Body of pancreas (tissue), 4 donors: ENCODE measurements around the gene TENM4. TPM values are rescaled to one million over a fixed set of nuclear protein-coding genes. Genes with fewer than 3 reads are reported as not detected.

Experiments
- ATAC-seq: fragments of 150-250 bp; one replicate; pipeline ENCODE4 v1.9.1; 2016
- DNase-seq, 4 donors: peaks; one replicate each; pipeline ENCODE4 v3.0.0-alpha.2; 2019
- H3K27ac ChIP-seq, 4 donors: fragments of 200-600 bp; sonication (generic); 1 replicate in 3 of 4; 2 replicates in 1 of 4; pipeline versions ENCODE4 v1.5.1 to v1.6.1; 2016 to 2019; ENCODE audit warnings: mild to moderate bottlenecking in 1 of 4, mixed read lengths in 1 of 4, moderate library complexity in 1 of 4
- H3K27me3 ChIP-seq, 2 donors: fragments of 200-600 bp; sonication (generic); one replicate each; pipeline ENCODE4 v1.6.0; 2016; ENCODE audit warnings: mild to moderate bottlenecking in 1 of 2
- H3K36me3 ChIP-seq, 2 donors: fragments of 200-600 bp; sonication (generic); replicated peaks in 1 of 2; 2 replicates each; pipeline ENCODE4 v1.5.1; 2016; ENCODE audit warnings: low read depth in 2 of 2; ENCODE audit not compliant: insufficient read depth in 1 of 2
- H3K4me1 ChIP-seq: fragments of 200-600 bp; sonication (generic); one replicate; pipeline ENCODE4 v1.6.0; 2016
- H3K4me3 ChIP-seq, 2 donors: fragments of 200-600 bp; sonication (generic); 1 replicate in 1 of 2; 2 replicates in 1 of 2; pipeline ENCODE4 v1.5.1; 2016 to 2019
- H3K9me3 ChIP-seq, 3 donors: fragments of 200-600 bp; sonication (generic); 1 replicate in 2 of 3; 2 replicates in 1 of 3; pipeline ENCODE4 v1.5.1; 2016
- POLR2A ChIP-seq, 3 donors: fragments of 450-650 bp; IDR thresholded peaks; one replicate each; pipeline ENCODE4 v1.6.1; 2016; ENCODE audit warnings: antibody characterized with exemption in 3 of 3, mild to moderate bottlenecking in 2 of 3
- WGBS, 2 donors: methylation state at CpG; one replicate each; pipeline ENCODE4 v1.1.5; 2017; 5-methylcytosine and 5-hydroxymethylcytosine counted together
- intact Hi-C: fragments of 100-400 bp; cut with DNase I; formaldehyde crosslinking; loops from one replicate; pipeline ENCODE4 v1.15.1; 2023
- total RNA-seq, 2 donors: library from RNA; depleted of rRNA; stranded (reverse); fragments of >200 nt; gene quantifications; one replicate each; pipeline ENCODE4 v1.1.0, GENCODE V29; 2016
- TF ChIP-seq, protein P1 (sequence below), 7 experiments: fragments of 450-650 bp in 4 of 7; fragments of 200-600 bp in 3 of 7; sonication (generic) in 3 of 7; IDR thresholded peaks; one replicate each; pipeline ENCODE4 v1.5.1; 2016 to 2019; ENCODE audit warnings: antibody characterized with exemption in 7 of 7

The TENM4 gene
- total RNA-seq, 2 donors from 2014 or later, result 0.78 to 6.6 TPM

DNA sequence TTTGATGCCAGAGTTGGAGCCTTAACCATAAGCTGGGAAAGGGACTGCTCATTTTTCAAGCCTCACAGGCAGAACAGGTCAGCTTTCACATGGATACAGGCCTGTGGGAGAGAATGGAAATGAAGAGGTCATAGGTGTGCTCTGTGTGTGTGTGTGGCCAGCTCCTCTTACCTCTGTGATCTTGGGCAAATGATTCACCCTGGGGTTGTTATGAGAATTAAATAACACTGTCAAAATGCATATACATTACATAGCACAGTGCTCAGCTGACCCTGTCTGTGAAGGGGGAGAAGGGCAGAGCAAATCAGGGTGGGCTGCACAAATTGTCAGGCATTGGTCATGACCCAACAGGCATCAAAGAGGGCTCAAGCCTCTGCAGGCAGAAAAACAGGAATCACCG is 372.5 kb downstream of the TENM4 start:
- no peaks in the 10 kb centered on the region for H3K36me3 ChIP-seq
- H3K4me1 ChIP-seq, result peaks cover 7% of the 10 kb centered on the region
- ATAC-seq (no peak), DNase-seq (no peak)
- no peak overlapping the region for H3K4me3 ChIP-seq
- intact Hi-C loops, result no loop called here
- H3K27ac ChIP-seq, result no peak overlapping the region
- H3K27me3 ChIP-seq, result no peaks in the 10 kb centered on the region
- H3K9me3 ChIP-seq, result no peaks in the 10 kb centered on the region
- no peak for TF ChIP-seq POLR2A (IDR thresholded peaks at IDR 0.05)
- TF ChIP-seq, protein P1, sequence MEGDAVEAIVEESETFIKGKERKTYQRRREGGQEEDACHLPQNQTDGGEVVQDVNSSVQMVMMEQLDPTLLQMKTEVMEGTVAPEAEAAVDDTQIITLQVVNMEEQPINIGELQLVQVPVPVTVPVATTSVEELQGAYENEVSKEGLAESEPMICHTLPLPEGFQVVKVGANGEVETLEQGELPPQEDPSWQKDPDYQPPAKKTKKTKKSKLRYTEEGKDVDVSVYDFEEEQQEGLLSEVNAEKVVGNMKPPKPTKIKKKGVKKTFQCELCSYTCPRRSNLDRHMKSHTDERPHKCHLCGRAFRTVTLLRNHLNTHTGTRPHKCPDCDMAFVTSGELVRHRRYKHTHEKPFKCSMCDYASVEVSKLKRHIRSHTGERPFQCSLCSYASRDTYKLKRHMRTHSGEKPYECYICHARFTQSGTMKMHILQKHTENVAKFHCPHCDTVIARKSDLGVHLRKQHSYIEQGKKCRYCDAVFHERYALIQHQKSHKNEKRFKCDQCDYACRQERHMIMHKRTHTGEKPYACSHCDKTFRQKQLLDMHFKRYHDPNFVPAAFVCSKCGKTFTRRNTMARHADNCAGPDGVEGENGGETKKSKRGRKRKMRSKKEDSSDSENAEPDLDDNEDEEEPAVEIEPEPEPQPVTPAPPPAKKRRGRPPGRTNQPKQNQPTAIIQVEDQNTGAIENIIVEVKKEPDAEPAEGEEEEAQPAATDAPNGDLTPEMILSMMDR (IDR thresholded peaks at IDR 0.05), result no peak
- 88 to 90% methylated on average over 1 of the region's 1 CpG for WGBS, 2 donors

DNA sequence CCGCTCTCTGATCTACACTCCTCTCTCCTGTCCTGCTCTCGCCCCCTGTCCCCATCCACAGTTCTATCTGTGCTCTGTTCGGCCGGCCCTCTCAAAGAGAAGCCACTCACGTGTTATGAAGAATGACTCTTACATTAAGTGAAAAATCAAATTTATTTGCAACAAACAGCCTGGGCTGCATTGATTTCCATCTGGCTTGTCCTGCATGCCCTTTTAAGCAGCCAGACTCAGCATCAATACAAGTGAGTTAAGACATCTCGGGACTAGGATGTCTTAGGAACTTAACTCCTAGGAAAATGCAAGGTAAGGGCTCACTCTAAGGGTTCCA is 373.5 kb downstream of the TENM4 start:
- intact Hi-C loops, result no loop called here
- DNase-seq, result no peak
- Histone ChIP-seq H3K9me3 (no peaks in the 10 kb centered on the region), H3K27me3 (no peaks in the 10 kb centered on the region), H3K4me3 (no peak overlapping the region), H3K36me3 (no peaks in the 10 kb centered on the region), H3K4me1 (peaks cover 8% of the 10 kb centered on the region), H3K27ac (no peak overlapping the region)
- no peak for ATAC-seq
- 62 to 75% methylated on average over 6 of the region's 6 CpGs for WGBS, 2 donors
- no peak for TF ChIP-seq POLR2A (IDR thresholded peaks at IDR 0.05)
- TF ChIP-seq, protein P1 (IDR thresholded peaks at IDR 0.05), result no peak

DNA sequence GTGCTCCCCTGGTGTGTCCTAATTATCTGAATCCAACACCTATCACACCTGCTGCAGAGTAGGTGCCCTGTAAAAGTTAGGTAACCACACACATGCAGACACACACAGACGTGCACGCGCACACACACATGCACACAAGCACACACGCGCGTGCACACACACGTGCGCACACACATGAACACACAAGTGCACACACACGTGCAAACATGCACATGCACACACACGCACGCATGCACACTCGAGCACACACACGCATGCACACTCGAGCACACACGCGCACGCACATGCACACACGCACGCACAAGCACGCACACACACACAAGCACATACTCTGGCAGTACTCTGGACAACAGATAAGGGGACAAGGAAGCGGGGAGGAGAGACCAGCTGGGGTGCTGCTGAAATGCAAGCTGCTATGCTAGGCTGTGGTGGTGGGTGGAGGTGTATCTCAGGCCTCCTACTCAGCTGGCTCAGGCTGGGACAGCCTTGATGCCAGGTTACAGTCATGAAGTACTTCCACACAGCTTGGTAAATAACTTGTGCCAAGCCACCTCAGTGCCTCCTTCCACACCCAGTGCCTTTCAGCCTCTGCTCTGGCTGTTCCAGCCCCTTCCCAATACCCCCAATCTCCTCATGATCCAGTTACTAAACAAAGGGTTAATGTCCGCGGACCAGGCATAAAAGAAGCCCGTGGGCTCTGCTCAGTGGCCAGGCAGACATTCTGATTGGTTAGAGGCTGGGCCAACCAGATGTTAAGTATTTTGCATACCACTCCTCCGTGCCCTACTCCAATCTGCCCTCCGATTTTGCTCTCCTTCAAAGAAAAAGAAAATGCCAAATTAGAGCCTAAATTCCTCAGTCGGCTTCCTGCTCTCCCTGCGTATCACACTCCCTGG is 374.1 kb downstream of the TENM4 start:
- 74 to 81% methylated on average over 28 of the region's 28 CpGs for WGBS, 2 donors
- ATAC-seq, result no peak
- H3K27me3 ChIP-seq, result no peaks in the 10 kb centered on the region
- H3K36me3 ChIP-seq, result no peaks in the 10 kb centered on the region
- intact Hi-C loops, result no loop called here
- no peak overlapping the region for H3K27ac ChIP-seq
- DNase-seq, result no peak
- peaks cover 8% of the 10 kb centered on the region for H3K4me1 ChIP-seq
- no peak overlapping the region for H3K4me3 ChIP-seq
- TF ChIP-seq, protein P1 (IDR thresholded peaks at IDR 0.05), result no peak
- TF ChIP-seq POLR2A (IDR thresholded peaks at IDR 0.05), result no peak
- H3K9me3 ChIP-seq, result no peaks in the 10 kb centered on the region

DNA sequence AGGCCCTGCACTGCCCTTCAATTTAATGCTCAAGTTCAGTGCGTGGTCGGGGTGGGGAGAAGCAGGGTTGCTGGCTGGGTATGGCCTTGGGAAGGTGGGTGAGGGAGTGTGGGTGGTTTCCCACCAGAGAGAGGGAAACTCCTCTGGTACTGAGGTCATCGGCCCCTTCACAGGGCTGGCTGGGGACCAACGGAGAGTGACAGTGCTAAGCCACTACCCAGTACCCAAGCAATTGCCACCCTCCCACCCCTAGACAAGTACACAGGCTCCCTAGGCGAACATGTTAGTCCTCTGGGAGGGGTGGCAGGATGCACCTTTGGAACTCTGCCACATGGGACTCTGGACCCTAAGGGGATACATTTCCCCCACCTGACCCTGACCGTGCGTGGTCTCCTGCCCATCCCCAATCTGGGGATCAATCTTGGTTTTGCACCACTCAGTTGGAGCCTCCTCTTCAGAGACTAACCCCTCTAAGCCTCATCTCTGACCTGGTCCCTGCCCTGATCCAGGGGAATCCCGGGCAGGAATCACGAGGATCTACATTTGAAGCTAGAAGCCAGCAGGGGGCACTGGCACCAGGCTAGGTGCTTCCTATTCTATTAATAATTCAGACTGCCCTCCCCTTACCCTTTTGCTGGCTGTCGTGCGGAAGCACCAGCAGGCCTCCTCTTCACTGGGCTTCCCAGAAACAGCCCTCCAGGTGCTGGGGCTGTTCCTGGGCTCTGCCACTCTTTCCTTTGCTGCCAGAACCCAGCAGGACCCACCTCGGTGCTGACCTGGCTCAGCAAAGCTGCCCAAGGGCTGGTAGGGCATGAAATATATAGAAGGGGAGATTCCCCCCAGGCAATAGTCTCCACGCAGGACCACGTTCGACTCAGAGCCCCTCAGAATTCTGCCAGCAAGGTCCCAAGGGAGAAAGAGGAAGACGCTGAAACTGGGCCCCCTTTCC is 377.7 kb downstream of the TENM4 start:
- 56 to 60% methylated on average over 16 of the region's 16 CpGs for WGBS, 2 donors
- no peak for TF ChIP-seq POLR2A (IDR thresholded peaks at IDR 0.05)
- TF ChIP-seq, protein P1 (IDR thresholded peaks at IDR 0.05), result peak in 6 of 7 experiments; percentile 19 to 46 (median 42)
- Histone ChIP-seq H3K36me3 (no peaks in the 10 kb centered on the region), H3K9me3 (no peaks in the 10 kb centered on the region), H3K27me3 (no peaks in the 10 kb centered on the region), H3K4me1 (peaks cover 8% of the 10 kb centered on the region), H3K4me3 (no peak overlapping the region), H3K27ac (peak overlapping the region in 3 of 4 donors; percentile 21 to 59 (median 40))
- intact Hi-C loops, result no loop called here
- ATAC-seq (peak; percentile 78), DNase-seq (peak; percentile 38 to 59 (median 54))
